ENCODE results near the gene MTO1. TPM values are rescaled to one million over a fixed set of nuclear protein-coding genes. Genes with fewer than 3 reads are reported as not detected.

MTO1 gene
- total and polyA plus RNA-seq, 2 of the 4 experiments (the other 2 are of a cell fraction): 15.0 to 39.8 TPM

DNA sequence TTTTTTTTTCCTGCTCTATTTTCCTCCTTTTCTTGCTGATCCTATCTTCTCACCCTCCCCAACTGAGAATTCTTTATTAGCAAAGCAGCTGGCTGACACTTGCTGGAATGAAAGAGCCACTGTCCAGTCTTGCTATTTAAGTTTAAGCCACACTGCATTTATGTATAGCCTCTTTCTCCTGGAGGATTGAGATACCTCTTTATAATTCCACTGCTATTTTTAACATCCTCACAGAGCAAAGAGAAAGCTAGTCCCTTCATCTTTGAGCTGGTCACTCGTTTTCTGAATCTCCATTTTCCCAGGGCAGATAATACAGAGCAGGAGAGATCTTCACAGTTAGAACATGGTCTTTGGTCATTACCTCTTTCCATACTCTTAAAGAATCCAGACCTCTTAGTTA is 95.3 kb downstream of the MTO1 start:
- no peak overlapping the region for H4K8ac ChIP-seq (ENCODE audit: low read depth in 2 of 2, low read length in 2 of 2)
- DNase-seq (no peak), ATAC-seq (ENCODE audit: low read depth) (no peak)
- H4K20me1 ChIP-seq (ENCODE audit: insufficient read depth, low read length): no peaks in the 10 kb centered on the region
- ChIA-PET CTCF (interaction anchor here (0.7 kb wide), 1 partner anchor 8 kb away, joined by 4 read pairs; no protein-coding TSS in a partner anchor), POLR2A (ENCODE audit: unreplicated experiment) (interaction anchor here (0.5 kb wide), 1 partner anchor 36 kb away, joined by 4 read pairs; the partner anchor contains the start of gene EEF1A1)
- no peaks in the 10 kb centered on the region for H3K27me3 ChIP-seq (ENCODE audit: control insufficient read depth, insufficient read depth, low read length)
- in situ Hi-C loops (cut with MboI; ENCODE audit: low sequenced_read_pairs) (no loop called here), dilution Hi-C loops (cut with HindIII; ENCODE audit: low sequenced_read_pairs, unreplicated experiment) (no loop called here), intact Hi-C loops (cut with micrococcal nuclease) (no loop called here)
- no peak overlapping the region for H3K14ac ChIP-seq (replicated peaks; ENCODE audit: low read depth, low read length)
- H3K36me3 ChIP-seq (ENCODE audit: control insufficient read depth, insufficient read depth, low read length): no peaks in the 10 kb centered on the region
- H3K18ac ChIP-seq (ENCODE audit: low read depth, low read length): no peak overlapping the region
- WGBS, 2 experiments (ENCODE audit: extremely low coverage in 2 of 2, insufficient read length in 1 of 2): 33% methylated on average over 1 of the region's 1 CpG; no CpG with 5 or more reads in 1 of the 2 experiments
- no peak overlapping the region for H3K23ac ChIP-seq (ENCODE audit: low read depth, low read length)
- H2AFZ ChIP-seq (replicated peaks; ENCODE audit: low read length, poor library complexity): no peak overlapping the region
- TF ChIP-seq MAFK (IDR thresholded peaks at IDR 0.05; ENCODE audit: low read depth, low read length): no peak
- no peak for TF ChIP-seq RAD21 (IDR thresholded peaks at IDR 0.05; ENCODE audit: low read length)
- TF ChIP-seq MXI1 (IDR thresholded peaks at IDR 0.05; ENCODE audit: borderline replicate concordance, low read depth, low read length): no peak
- no peak for TF ChIP-seq SMC3 (IDR thresholded peaks at IDR 0.05; ENCODE audit: low read depth, low read length)
- no peak for TF ChIP-seq MAZ (IDR thresholded peaks at IDR 0.05; ENCODE audit: borderline replicate concordance, low read depth, low read length)
- TF ChIP-seq RFX5 (IDR thresholded peaks at IDR 0.05; ENCODE audit: low read depth, low read length): no peak
- no peak overlapping the region for H2BK20ac ChIP-seq (ENCODE audit: low read depth, low read length)
- H3K27ac ChIP-seq (ENCODE audit: insufficient read depth, low read length): no peak overlapping the region
- H4K91ac ChIP-seq (ENCODE audit: insufficient read depth, low read depth, low read length): no peak overlapping the region
- no peak overlapping the region for H2AK5ac ChIP-seq (ENCODE audit: low read depth, low read length)
- no peak overlapping the region for H3K56ac ChIP-seq (ENCODE audit: extremely low read depth, insufficient read depth, low read length)
- no peak overlapping the region for H4K5ac ChIP-seq (ENCODE audit: low read depth, low read length)
- H3K9me1 ChIP-seq (ENCODE audit: insufficient read depth, low read length): no peaks in the 10 kb centered on the region
- H3K4ac ChIP-seq (ENCODE audit: low read depth, low read length): no peak overlapping the region
- H3K9me3 ChIP-seq (ENCODE audit: control insufficient read depth, insufficient read depth, low read length): no peaks in the 10 kb centered on the region
- no peaks in the 10 kb centered on the region for H3K79me1 ChIP-seq (ENCODE audit: low read depth in 1 of 2, low read length in 2 of 2)
- H2BK120ac ChIP-seq (ENCODE audit: low read depth, low read length): no peak overlapping the region
- no peak overlapping the region for H3K4me2 ChIP-seq (ENCODE audit: low read depth, low read length)
- peaks cover 2% of the 10 kb centered on the region; the same call in 1 of the 2 replicates for H3K4me1 ChIP-seq (ENCODE audit: control insufficient read depth, insufficient read depth, low read length)
- no peak overlapping the region for H2BK15ac ChIP-seq (ENCODE audit: low read depth, low read length)
- no TSS peak for BruUV-seq (replicated peaks)
- H2BK5ac ChIP-seq (ENCODE audit: low read depth, low read length, poor library complexity, severe bottlenecking): no peak overlapping the region
- no peak overlapping the region for H3K4me3 ChIP-seq (ENCODE audit: insufficient read depth, low read depth, low read length)
- H3K9ac ChIP-seq (ENCODE audit: low read depth, low read length): no peak overlapping the region
- H2AK9ac ChIP-seq (replicated peaks; ENCODE audit: low read depth, low read length, poor library complexity): no peak overlapping the region

Small RNA genes lying within 50 kb of the gene (microRNA-seq; reads per million reads assigned to microRNA genes)
- gene AL603910.2 (ENCODE audit: insufficient read depth, insufficient read length): not detected
- gene RN7SL827P (ENCODE audit: insufficient read depth, insufficient read length): not detected
- not detected for gene RNU6-975P (ENCODE audit: insufficient read depth, insufficient read length)

Small RNA genes lying within 50 kb of the gene (small RNA-seq; reads per million reads assigned to genes)
- 0 reads per million in 5 experiments for gene AL603910.2
- 0 reads per million in 5 experiments for gene RN7SL827P
- 0 reads per million in 5 experiments for gene RNU6-975P

Other genes with a start within 250 kb of the MTO1 start
- 0.18 TPM in 1 of 2 replicates, not detected in the other for gene KHDC1L, start 236.2 kb upstream of the MTO1 start, total RNA-seq (2012; rRNA removed)
- gene KHDC1L, start 236.2 kb upstream of the MTO1 start, polyA plus RNA-seq (2012; rRNA removed): 0.22 and 0.68 TPM in 2 replicates
- 1.6 and 1.7 TPM in 2 replicates for gene KHDC1, start 198.5 kb upstream of the MTO1 start, total RNA-seq (2012; rRNA removed)
- 4.1 and 5.5 TPM in 2 replicates for gene KHDC1, start 198.5 kb upstream of the MTO1 start, polyA plus RNA-seq (2012; rRNA removed)
- not detected in 2 replicates for gene DPPA5, start 107.5 kb upstream of the MTO1 start, total RNA-seq (2012; rRNA removed)
- not detected in 2 replicates for gene DPPA5, start 107.5 kb upstream of the MTO1 start, polyA plus RNA-seq (2012; rRNA removed)
- gene KHDC3L, start 99.1 kb upstream of the MTO1 start, total RNA-seq (2012; rRNA removed): not detected in 2 replicates
- gene KHDC3L, start 99.1 kb upstream of the MTO1 start, polyA plus RNA-seq (2012; rRNA removed): not detected in 2 replicates
- not detected in 2 replicates for gene OOEP, start 91.8 kb upstream of the MTO1 start, total RNA-seq (2012; rRNA removed)
- not detected in 2 replicates for gene OOEP, start 91.8 kb upstream of the MTO1 start, polyA plus RNA-seq (2012; rRNA removed)
- under 0.01 TPM in 1 of 2 replicates, not detected in the other for gene DDX43, start 66.9 kb upstream of the MTO1 start, total RNA-seq (2012; rRNA removed)
- gene DDX43, start 66.9 kb upstream of the MTO1 start, polyA plus RNA-seq (2012; rRNA removed): 0.07 TPM in 1 of 2 replicates, not detected in the other
- gene CGAS, start 9.4 kb upstream of the MTO1 start, total RNA-seq (2012; rRNA removed): 1.6 and 4.2 TPM in 2 replicates
- gene CGAS, start 9.4 kb upstream of the MTO1 start, polyA plus RNA-seq (2012; rRNA removed): 1.3 and 1.5 TPM in 2 replicates
- 28,223 and 30,152 TPM in 2 replicates for gene EEF1A1, start 59.3 kb downstream of the MTO1 start, total RNA-seq (2012; rRNA removed)
- gene EEF1A1, start 59.3 kb downstream of the MTO1 start, polyA plus RNA-seq (2012; rRNA removed): 11,870 and 14,757 TPM in 2 replicates
- gene SLC17A5, start 192.3 kb downstream of the MTO1 start, total RNA-seq (2012; rRNA removed): 27.2 and 37.5 TPM in 2 replicates
- 18.7 and 20.8 TPM in 2 replicates for gene SLC17A5, start 192.3 kb downstream of the MTO1 start, polyA plus RNA-seq (2012; rRNA removed)
- 5.0 and 7.2 TPM in 2 replicates for gene CD109, start 234.5 kb downstream of the MTO1 start, total RNA-seq (2012; rRNA removed)
- 2.6 and 3.6 TPM in 2 replicates for gene CD109, start 234.5 kb downstream of the MTO1 start, polyA plus RNA-seq (2012; rRNA removed)

Measured in IMR-90 (cell line).